SU-DHL-6 (cell line): ENCODE results near the gene CCL15.

ENCODE experiments used
- H2AFZ ChIP-seq: fragments of 200-600 bp; sonication (generic); 2 replicates; pipeline ENCODE4 v1.6.1; 2014; ENCODE audit warnings: low read depth, mild to moderate bottlenecking, moderate library complexity, mixed read lengths, antibody characterized with exemption, low read length; ENCODE audit not compliant: severe bottlenecking
- H3F3A ChIP-seq: fragments of 200-600 bp; shearing (Covaris generic); 2 replicates; pipeline ENCODE4 v1.6.0; 2016; ENCODE audit warnings: antibody characterized with exemption, mild to moderate bottlenecking; ENCODE audit not compliant: insufficient read depth
- H3K27ac ChIP-seq: fragments of 200-600 bp; sonication (generic); 2 replicates; pipeline ENCODE4 v1.5.1; 2016; ENCODE audit warnings: low read depth, mild to moderate bottlenecking, low read length, moderate library complexity, mixed read lengths
- H3K27me3 ChIP-seq: fragments of 200-600 bp; sonication (generic), shearing (Covaris generic); 2 replicates; pipeline ENCODE4 v1.6.0; 2014; ENCODE audit warnings: mild to moderate bottlenecking, low read length
- H3K36me3 ChIP-seq: fragments of 200-600 bp; sonication (generic); 2 replicates; pipeline ENCODE4 v1.6.1; 2014; ENCODE audit warnings: mild to moderate bottlenecking, low read length, mixed read lengths
- H3K4me2 ChIP-seq: fragments of 300-600, 200-600 bp; shearing (Covaris generic), sonication (generic); 2 replicates; pipeline ENCODE4 v1.6.0; 2014; ENCODE audit warnings: low read length, low read depth, mild to moderate bottlenecking; ENCODE audit not compliant: poor library complexity, severe bottlenecking
- H3K4me3 ChIP-seq: fragments of 200-600 bp; sonication (generic); 2 replicates; pipeline ENCODE4 v1.5.1; 2014; ENCODE audit warnings: antibody characterized with exemption, low read length, mild to moderate bottlenecking, mixed read lengths; ENCODE audit not compliant: insufficient read depth, poor library complexity, severe bottlenecking
- H3K79me2 ChIP-seq: fragments of 200-600 bp; sonication (generic); 2 replicates; pipeline ENCODE4 v1.6.1; 2014; ENCODE audit warnings: mild to moderate bottlenecking, low read length, moderate library complexity; ENCODE audit not compliant: insufficient read depth
- H3K9ac ChIP-seq: fragments of 200-600 bp; sonication (generic); 2 replicates; pipeline ENCODE4 v1.7.0; 2014; ENCODE audit warnings: mild to moderate bottlenecking, low read length
- H3K9me2 ChIP-seq: fragments of 200-600 bp; sonication (generic); replicated peaks from 2 replicates; pipeline ENCODE4 v1.6.1; 2014; ENCODE audit warnings: low read length; ENCODE audit not compliant: insufficient read depth
- H3K9me3 ChIP-seq: fragments of 200-600 bp; sonication (generic); 2 replicates; pipeline ENCODE4 v1.6.1; 2014; ENCODE audit warnings: low read length, mixed read lengths; ENCODE audit not compliant: insufficient read depth
- H4K20me1 ChIP-seq: fragments of 200-600 bp; sonication (generic); 2 replicates; pipeline ENCODE4 v1.6.1; 2014; ENCODE audit warnings: low read depth, mild to moderate bottlenecking, antibody characterized with exemption, low read length, moderate library complexity, mixed read lengths
- CTCF ChIP-seq: fragments of 200-600 bp; sonication (generic); IDR thresholded peaks from one replicate; pipeline ENCODE4 v1.5.1; 2017; ENCODE audit warnings: antibody characterized with exemption, mild to moderate bottlenecking, low read length, moderate library complexity; ENCODE audit not compliant: insufficient read depth, poor library complexity, severe bottlenecking
- EZH2phosphoT487 ChIP-seq: fragments of 200-600 bp; sonication (generic), shearing (Covaris generic); conservative IDR thresholded peaks from 2 replicates; pipeline ENCODE4 v1.6.1; 2018; ENCODE audit warnings: mild to moderate bottlenecking, antibody characterized with exemption, low read length, moderate library complexity, mixed read lengths

CCL15 gene

GRCh38 chr17:35948092-35948491 is 53.3 kb downstream of the CCL15 start:
- H3F3A ChIP-seq, result no peaks in the 10 kb centered on the region
- H3K27ac ChIP-seq, result no peak overlapping the region
- no peak overlapping the region for H3K4me3 ChIP-seq
- no peaks in the 10 kb centered on the region for H3K27me3 ChIP-seq
- no peak overlapping the region for H2AFZ ChIP-seq
- H3K9me2 ChIP-seq, result no peaks in the 10 kb centered on the region
- no peaks in the 10 kb centered on the region for H3K36me3 ChIP-seq
- H3K9me3 ChIP-seq, result no peaks in the 10 kb centered on the region
- no peak overlapping the region for H3K9ac ChIP-seq
- H3K79me2 ChIP-seq, result no peaks in the 10 kb centered on the region
- TF ChIP-seq CTCF (no peak), EZH2phosphoT487 (no peak)
- no peak overlapping the region for H3K4me2 ChIP-seq
- H4K20me1 ChIP-seq, result no peaks in the 10 kb centered on the region
